Glutamatergic neuron (in vitro differentiated cells): ENCODE data around the gene ODAD4. TPM values are rescaled to one million over a fixed set of nuclear protein-coding genes. Genes with fewer than 3 reads are reported as not detected.

Source experiments
- DNase-seq: peaks from one replicate; pipeline ENCODE4 v3.0.0; 2022
- H3K27ac Mint-ChIP-seq: one replicate; pipeline ENCODE4 v1.8.0; 2020; ENCODE audit warnings: mild to moderate bottlenecking, mixed read lengths, inconsistent platforms; ENCODE audit not compliant: unreplicated experiment
- H3K27me3 Mint-ChIP-seq: one replicate; pipeline ENCODE4 v1.8.0; 2020; ENCODE audit warnings: mild to moderate bottlenecking, moderate library complexity, mixed read lengths, inconsistent platforms; ENCODE audit not compliant: unreplicated experiment
- H3K36me3 Mint-ChIP-seq: one replicate; pipeline ENCODE4 v1.8.0; 2020; ENCODE audit warnings: mild to moderate bottlenecking, mixed read lengths, inconsistent platforms; ENCODE audit not compliant: unreplicated experiment
- H3K4me1 Mint-ChIP-seq: one replicate; pipeline ENCODE4 v1.8.0; 2020; ENCODE audit warnings: mild to moderate bottlenecking, low read depth, mixed read lengths, inconsistent platforms; ENCODE audit not compliant: unreplicated experiment
- H3K4me3 Mint-ChIP-seq: one replicate; pipeline ENCODE4 v1.8.0; 2020; ENCODE audit warnings: mild to moderate bottlenecking, mixed read lengths, inconsistent platforms; ENCODE audit not compliant: unreplicated experiment
- H3K9me3 Mint-ChIP-seq: one replicate; pipeline ENCODE4 v1.8.0; 2020; ENCODE audit warnings: mild to moderate bottlenecking, moderate library complexity, mixed read lengths, inconsistent platforms; ENCODE audit not compliant: unreplicated experiment
- CTCF ChIP-seq: fragments of 200-600 bp; sonication (generic); IDR thresholded peaks from one replicate; pipeline ENCODE4 v1.5.0; 2021; ENCODE audit not compliant: partially characterized antibody, unreplicated experiment
- total RNA-seq: library from RNA; stranded (reverse); fragmentation: NEBNext Ultra II Directional; extraction: Animal tissue kit (Norgen Biotek cat#: 25700); gene quantifications from one replicate; pipeline ENCODE4 v1.2.1, GENCODE V29; 2021; ENCODE audit not compliant: unreplicated experiment

The ODAD4 gene
- total RNA-seq, 1 donor from 2014 or later: 3.4 TPM

- Mint-ChIP-seq H3K27ac (no peak overlapping the region), H3K36me3 (no peaks in the 10 kb centered on the region), H3K9me3 (peaks cover 6% of the 10 kb centered on the region), H3K27me3 (peaks cover 2% of the 10 kb centered on the region), H3K4me1 (peaks cover 6% of the 10 kb centered on the region), H3K4me3 (no peak overlapping the region)
- no peak for TF ChIP-seq CTCF
- DNase-seq: no peak
Measured at GRCh38 chr17:41956522-41956921, 26.1 kb downstream of the ODAD4 start.

GRCh38 chr17:41957031-41957868 lies 26.8 kb downstream of the ODAD4 start:
- Mint-ChIP-seq H3K4me1 (peaks cover 13% of the 10 kb centered on the region), H3K27ac (no peak overlapping the region), H3K36me3 (no peaks in the 10 kb centered on the region), H3K4me3 (no peak overlapping the region), H3K9me3 (peaks cover 6% of the 10 kb centered on the region), H3K27me3 (peaks cover 2% of the 10 kb centered on the region)
- no peak for TF ChIP-seq CTCF
- no peak for DNase-seq

- TF ChIP-seq CTCF: no peak
- DNase-seq: no peak
- H3K36me3 Mint-ChIP-seq: no peaks in the 10 kb centered on the region
- H3K9me3 Mint-ChIP-seq: peaks cover 6% of the 10 kb centered on the region
- H3K27ac Mint-ChIP-seq: no peak overlapping the region
- peaks cover 20% of the 10 kb centered on the region for H3K4me1 Mint-ChIP-seq
- H3K27me3 Mint-ChIP-seq: peaks cover 2% of the 10 kb centered on the region
- H3K4me3 Mint-ChIP-seq: no peak overlapping the region
Measured at GRCh38 chr17:41957869-41958439, 27.5 kb downstream of the ODAD4 start.

GRCh38 chr17:41959030-41959335 lies 28.6 kb downstream of the ODAD4 start:
- Mint-ChIP-seq H3K36me3 (no peaks in the 10 kb centered on the region), H3K9me3 (peaks cover 6% of the 10 kb centered on the region), H3K4me3 (no peak overlapping the region), H3K4me1 (peaks cover 23% of the 10 kb centered on the region), H3K27me3 (peaks cover 2% of the 10 kb centered on the region), H3K27ac (no peak overlapping the region)
- no peak for TF ChIP-seq CTCF
- no peak for DNase-seq
